Lower leg skin (tissue), 4 donors: Measurements from ENCODE around the gene FAM210A. TPM values are rescaled to one million over a fixed set of nuclear protein-coding genes. Genes with fewer than 3 reads are reported as not detected.
A peak's percentile ranks its signal among the peaks of the same experiment; 100 is the strongest.

Source experiments
- DNase-seq, 2 donors: peaks; one replicate each; pipeline ENCODE4 v3.0.0-alpha.2; 2019; ENCODE audit warnings: low spot score in 2 of 2
- H3K4me3 ChIP-seq: fragments of 200-600 bp; sonication (generic); 2 replicates; pipeline ENCODE4 v1.5.1; 2017; ENCODE audit warnings: mild to moderate bottlenecking, low read depth; ENCODE audit not compliant: poor library complexity, severe bottlenecking
- POLR2A ChIP-seq, 2 donors: fragments of 450-650 bp; IDR thresholded peaks; one replicate each; pipeline ENCODE4 v1.6.1; 2016 to 2017; ENCODE audit warnings: antibody characterized with exemption in 2 of 2, mild to moderate bottlenecking in 1 of 2, moderate library complexity in 1 of 2
- WGBS, 2 donors: methylation state at CpG; one replicate each; pipeline ENCODE4 v1.1.5; 2018; 5-methylcytosine and 5-hydroxymethylcytosine counted together
- intact Hi-C: fragments of 100-400 bp; cut with DNase I; formaldehyde crosslinking; loops from one replicate; pipeline ENCODE4 v1.15.0; 2023; ENCODE audit warnings: low total_unique reads
- total RNA-seq, 4 donors: library from RNA; depleted of rRNA; stranded (reverse); fragments of >200 nt; gene quantifications; one replicate each; pipeline ENCODE4 v1.1.0, GENCODE V29; 2016
- TF ChIP-seq, protein P1 (sequence below), 3 donors: fragments of 450-650 bp; IDR thresholded peaks; one replicate each; pipeline ENCODE4 v1.5.1; 2016; ENCODE audit warnings: antibody characterized with exemption in 3 of 3, mild to moderate bottlenecking in 3 of 3, moderate library complexity in 2 of 3

The FAM210A gene
- total RNA-seq, 4 donors from 2014 or later, result 4.9 to 9.7 (median 6.3) TPM

DNA sequence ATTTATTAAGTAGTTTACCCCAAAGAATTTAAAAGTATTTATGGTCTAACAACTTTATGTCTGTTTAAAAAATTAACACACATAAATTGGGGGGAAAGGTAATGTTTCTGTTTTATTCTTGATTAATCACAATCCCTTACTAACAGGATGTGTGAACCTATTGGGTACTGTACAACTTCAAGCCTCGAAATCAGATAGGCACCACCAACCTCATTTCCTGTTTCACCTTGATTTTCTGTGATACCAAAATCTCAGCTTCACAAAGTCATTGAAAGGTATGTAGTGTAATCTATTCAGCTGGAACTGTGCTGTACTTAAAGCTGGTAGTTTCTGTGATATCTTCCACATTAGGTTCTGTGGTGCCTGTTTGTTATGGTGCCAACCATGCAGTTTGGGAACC, 4.1 kb upstream of the FAM210A start:
- no peak overlapping the region for H3K4me3 ChIP-seq
- WGBS, 2 donors, result 90 to 93% methylated on average over 1 of the region's 1 CpG
- TF ChIP-seq, protein P1, sequence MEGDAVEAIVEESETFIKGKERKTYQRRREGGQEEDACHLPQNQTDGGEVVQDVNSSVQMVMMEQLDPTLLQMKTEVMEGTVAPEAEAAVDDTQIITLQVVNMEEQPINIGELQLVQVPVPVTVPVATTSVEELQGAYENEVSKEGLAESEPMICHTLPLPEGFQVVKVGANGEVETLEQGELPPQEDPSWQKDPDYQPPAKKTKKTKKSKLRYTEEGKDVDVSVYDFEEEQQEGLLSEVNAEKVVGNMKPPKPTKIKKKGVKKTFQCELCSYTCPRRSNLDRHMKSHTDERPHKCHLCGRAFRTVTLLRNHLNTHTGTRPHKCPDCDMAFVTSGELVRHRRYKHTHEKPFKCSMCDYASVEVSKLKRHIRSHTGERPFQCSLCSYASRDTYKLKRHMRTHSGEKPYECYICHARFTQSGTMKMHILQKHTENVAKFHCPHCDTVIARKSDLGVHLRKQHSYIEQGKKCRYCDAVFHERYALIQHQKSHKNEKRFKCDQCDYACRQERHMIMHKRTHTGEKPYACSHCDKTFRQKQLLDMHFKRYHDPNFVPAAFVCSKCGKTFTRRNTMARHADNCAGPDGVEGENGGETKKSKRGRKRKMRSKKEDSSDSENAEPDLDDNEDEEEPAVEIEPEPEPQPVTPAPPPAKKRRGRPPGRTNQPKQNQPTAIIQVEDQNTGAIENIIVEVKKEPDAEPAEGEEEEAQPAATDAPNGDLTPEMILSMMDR (IDR thresholded peaks at IDR 0.05), result no peak
- no peak for TF ChIP-seq POLR2A (IDR thresholded peaks at IDR 0.05)
- intact Hi-C loops, result no loop called here
- no peak for DNase-seq

DNA sequence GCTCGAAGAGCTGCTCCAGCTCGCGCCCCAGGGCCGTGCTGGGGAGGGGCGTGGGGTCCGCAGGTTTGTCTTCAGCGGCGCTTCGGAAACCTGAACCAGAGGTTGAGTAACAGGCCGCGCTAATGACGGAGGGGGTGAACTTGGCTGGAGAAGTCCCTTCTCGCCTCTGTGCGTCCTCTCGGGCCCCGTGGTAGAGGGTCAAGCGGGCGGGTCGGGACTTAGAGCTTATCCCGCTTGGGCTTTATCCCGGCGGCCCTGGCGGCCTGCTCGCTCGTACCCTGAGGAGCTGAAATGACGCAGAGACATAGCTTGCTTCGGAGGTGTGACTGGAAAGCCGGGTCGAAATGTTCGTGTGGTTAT, 594 bp upstream of the FAM210A start:
- 0 to 1% methylated on average over 25 to 29 of the region's 30 CpGs for WGBS, 2 donors
- intact Hi-C loops, result no loop called here
- peak; percentile 20 to 92 for DNase-seq
- TF ChIP-seq POLR2A (IDR thresholded peaks at IDR 0.05), result no peak
- TF ChIP-seq, protein P1 (IDR thresholded peaks at IDR 0.05), result no peak
- peak overlapping the region; percentile 82 for H3K4me3 ChIP-seq

DNA sequence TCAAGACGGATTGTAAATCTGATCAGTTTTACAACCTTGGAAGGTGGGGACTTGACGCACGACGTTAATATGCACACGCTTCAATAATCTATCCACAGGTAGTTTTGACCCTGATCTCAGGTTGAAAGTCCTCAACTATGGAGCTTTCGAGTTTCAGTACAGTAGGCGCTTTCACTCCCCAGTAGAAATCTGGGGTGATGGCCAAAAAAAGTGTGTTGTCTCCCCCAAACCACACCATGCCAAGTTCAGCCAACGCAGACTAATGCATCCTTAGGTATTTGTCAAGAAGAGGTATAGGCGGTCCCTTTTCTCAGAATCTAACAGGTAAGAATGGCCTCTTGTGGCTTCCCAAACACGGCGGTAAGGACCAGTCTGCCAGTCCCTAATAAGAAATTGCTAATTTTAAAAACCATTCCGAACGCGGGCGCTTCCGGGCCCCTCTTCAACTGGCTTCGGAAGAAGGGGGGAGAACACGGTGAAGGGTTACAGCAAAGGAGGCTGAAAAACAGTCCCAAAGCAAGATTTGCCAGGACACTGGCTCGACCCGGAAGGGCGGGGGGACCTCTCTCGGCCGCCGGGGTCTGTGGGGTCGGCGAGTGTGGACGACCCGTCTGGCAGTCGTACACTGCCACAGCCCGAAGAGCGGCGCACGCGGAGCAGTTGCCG, 659 bp downstream of the FAM210A start:
- no peak for TF ChIP-seq POLR2A (IDR thresholded peaks at IDR 0.05)
- TF ChIP-seq, protein P1 (IDR thresholded peaks at IDR 0.05), result no peak
- peak overlapping the region; percentile 82 for H3K4me3 ChIP-seq
- intact Hi-C loops, result no loop called here
- WGBS, 2 donors, result 6 to 7% methylated on average over 29 to 30 of the region's 35 CpGs
- peak in 1 of 2 donors; percentile 82 for DNase-seq

DNA sequence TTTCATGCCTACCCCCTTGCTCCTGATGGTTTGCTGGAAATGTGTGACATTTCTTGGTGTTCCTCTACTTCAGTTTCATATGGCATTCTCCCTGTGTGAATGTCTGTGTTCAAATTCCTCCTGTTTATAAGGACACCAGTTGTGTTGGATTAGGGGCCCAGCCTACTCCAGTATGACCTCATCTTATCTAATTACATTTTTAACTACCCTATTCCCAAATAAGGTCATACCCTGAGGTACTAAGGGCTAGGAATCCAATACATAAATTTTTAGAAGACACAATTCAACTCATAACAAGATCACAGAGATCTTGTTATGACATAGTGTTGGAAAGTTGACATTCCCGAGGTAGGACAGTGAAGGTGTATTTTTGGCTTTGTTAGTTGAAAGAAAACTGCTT, 5.5 kb downstream of the FAM210A start:
- intact Hi-C loops, result no loop called here
- no peak overlapping the region for H3K4me3 ChIP-seq
- no peak for DNase-seq
- TF ChIP-seq, protein P1 (IDR thresholded peaks at IDR 0.05), result no peak
- WGBS, 2 donors, result 57 to 84% methylated on average over 1 of the region's 1 CpG

DNA sequence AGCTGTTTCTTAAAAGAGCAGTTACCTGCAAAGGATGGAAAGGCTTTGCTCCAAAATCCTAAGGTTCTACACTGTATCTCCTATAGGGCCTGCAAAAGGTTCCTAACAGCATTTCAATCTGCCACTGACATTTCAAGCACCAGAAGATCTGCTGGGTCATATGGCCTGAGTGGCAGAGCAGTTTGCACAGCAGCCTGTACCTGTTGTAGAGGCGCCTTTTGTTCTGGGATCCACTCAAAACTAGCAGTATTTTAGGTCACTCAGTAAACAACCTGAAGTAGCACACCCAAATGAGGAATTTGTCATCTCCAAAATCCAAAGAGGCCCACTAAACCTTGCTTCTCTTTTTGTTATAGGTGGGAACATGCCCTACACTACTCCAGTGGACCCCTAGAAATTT, 6.2 kb downstream of the FAM210A start:
- H3K4me3 ChIP-seq, result no peak overlapping the region
- no peak for DNase-seq
- intact Hi-C loops, result no loop called here
- TF ChIP-seq POLR2A (IDR thresholded peaks at IDR 0.05), result no peak
- TF ChIP-seq, protein P1 (IDR thresholded peaks at IDR 0.05), result no peak
- 100% methylated on average over 1 of the region's 1 CpG for WGBS, 2 donors

DNA sequence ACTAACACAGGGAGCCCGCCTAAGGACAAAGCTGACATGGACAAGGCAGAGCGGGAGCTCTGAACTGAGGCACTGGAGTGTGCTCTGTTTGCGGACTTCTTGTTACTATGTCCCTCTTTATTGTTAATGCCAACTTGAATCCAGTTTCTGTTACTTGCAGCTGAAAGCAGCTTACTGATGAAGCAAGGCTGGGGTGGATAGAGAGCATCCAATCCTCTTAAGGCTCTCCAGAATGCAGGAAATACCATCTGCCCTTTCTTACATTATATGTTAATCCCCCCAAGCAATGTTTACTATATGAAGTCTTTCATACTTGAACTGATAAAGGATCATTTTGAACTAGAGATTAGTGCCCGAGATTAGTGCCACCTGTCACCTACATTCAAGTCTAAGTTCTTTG, 9.4 kb downstream of the FAM210A start:
- WGBS, 2 donors, result 94 to 98% methylated on average over 4 of the region's 4 CpGs
- TF ChIP-seq POLR2A (IDR thresholded peaks at IDR 0.05), result no peak
- TF ChIP-seq, protein P1 (IDR thresholded peaks at IDR 0.05), result no peak

More for the DNA sequence above, 9.4 kb downstream of the FAM210A start:
- no peak for DNase-seq
- intact Hi-C loops, result no loop called here
- no peak overlapping the region for H3K4me3 ChIP-seq
